ENCODE data around the gene CADM2. TPM values are rescaled to one million over a fixed set of nuclear protein-coding genes. Genes with fewer than 3 reads are reported as not detected.

CADM2 gene
- total and polyA plus RNA-seq, 3 donors from 2014 or later = 1.3 to 4.0 (median 2.7) TPM

- Histone ChIP-seq H3K4me3 (no peak overlapping the region), H3K27ac (no peak overlapping the region), H3K27me3 (no peaks in the 10 kb centered on the region), H3K4me1 (no peaks in the 10 kb centered on the region), H3K9me3 (no peaks in the 10 kb centered on the region), H3K36me3 (ENCODE audit: low read depth, missing control alignments) (no peaks in the 10 kb centered on the region)
- no peak for DNase-seq
- TF ChIP-seq POLR2A (IDR thresholded peaks at IDR 0.05) = no peak
- TF ChIP-seq CTCF (IDR thresholded peaks at IDR 0.05) = no peak
- intact Hi-C loops (cut with DNase I; ENCODE audit: low total_unique reads) = no loop called here
Observed at GRCh38 chr3:85288257-85288656, 329.5 kb downstream of the CADM2 start.

GRCh38 chr3:85297291-85297690 lies 338.5 kb downstream of the CADM2 start:
- Histone ChIP-seq H3K9me3 (no peaks in the 10 kb centered on the region), H3K36me3 (ENCODE audit: low read depth, missing control alignments) (no peaks in the 10 kb centered on the region), H3K4me1 (no peaks in the 10 kb centered on the region), H3K27me3 (no peaks in the 10 kb centered on the region), H3K4me3 (no peak overlapping the region), H3K27ac (no peak overlapping the region)
- no peak for DNase-seq
- TF ChIP-seq POLR2A (IDR thresholded peaks at IDR 0.05) (no peak), CTCF (IDR thresholded peaks at IDR 0.05) (no peak)
- intact Hi-C loops (cut with DNase I; ENCODE audit: low total_unique reads) = no loop called here

DNA sequence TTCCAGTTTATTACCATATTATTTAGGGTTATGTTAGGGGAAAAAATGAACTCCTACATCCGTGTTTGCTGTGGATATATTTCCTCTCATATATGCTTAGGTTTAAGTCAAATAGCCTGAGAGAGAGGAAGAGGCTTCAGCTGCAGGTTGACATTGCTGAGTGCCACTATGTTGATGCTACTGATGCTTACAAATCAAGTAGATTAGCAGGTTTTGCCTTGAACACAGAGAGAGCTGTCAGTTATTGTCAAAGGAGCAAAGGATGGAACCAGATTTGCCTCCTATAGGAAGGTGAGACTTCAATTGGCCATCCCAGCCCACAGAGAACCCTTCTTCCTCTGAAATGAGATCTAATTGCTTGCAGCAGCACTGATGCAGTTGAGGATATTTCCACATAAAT lies 339.2 kb downstream of the CADM2 start:
- Histone ChIP-seq H3K36me3 (ENCODE audit: low read depth, missing control alignments) (no peaks in the 10 kb centered on the region), H3K4me3 (no peak overlapping the region), H3K4me1 (no peaks in the 10 kb centered on the region), H3K9me3 (no peaks in the 10 kb centered on the region), H3K27ac (no peak overlapping the region), H3K27me3 (no peaks in the 10 kb centered on the region)
- DNase-seq = no peak
- TF ChIP-seq CTCF (IDR thresholded peaks at IDR 0.05) (no peak), POLR2A (IDR thresholded peaks at IDR 0.05) (no peak)
- intact Hi-C loops (cut with DNase I; ENCODE audit: low total_unique reads) = no loop called here
- WGBS, 2 donors = 67% methylated on average over 1 of the region's 1 CpG

- H3K27ac ChIP-seq = no peak overlapping the region
- TF ChIP-seq POLR2A (IDR thresholded peaks at IDR 0.05) (no peak), CTCF (IDR thresholded peaks at IDR 0.05) (no peak)
- intact Hi-C loops (cut with DNase I; ENCODE audit: low total_unique reads) = no loop called here
- H3K27me3 ChIP-seq = no peaks in the 10 kb centered on the region
- no peak overlapping the region for H3K4me3 ChIP-seq
- no peaks in the 10 kb centered on the region for H3K4me1 ChIP-seq
- WGBS, 2 donors = 61 to 74% methylated on average over 4 of the region's 4 CpGs
- H3K36me3 ChIP-seq (ENCODE audit: low read depth, missing control alignments) = no peaks in the 10 kb centered on the region
- no peaks in the 10 kb centered on the region for H3K9me3 ChIP-seq
- DNase-seq = no peak
Observed at GRCh38 chr3:85303156-85303555, 344.4 kb downstream of the CADM2 start.

DNA sequence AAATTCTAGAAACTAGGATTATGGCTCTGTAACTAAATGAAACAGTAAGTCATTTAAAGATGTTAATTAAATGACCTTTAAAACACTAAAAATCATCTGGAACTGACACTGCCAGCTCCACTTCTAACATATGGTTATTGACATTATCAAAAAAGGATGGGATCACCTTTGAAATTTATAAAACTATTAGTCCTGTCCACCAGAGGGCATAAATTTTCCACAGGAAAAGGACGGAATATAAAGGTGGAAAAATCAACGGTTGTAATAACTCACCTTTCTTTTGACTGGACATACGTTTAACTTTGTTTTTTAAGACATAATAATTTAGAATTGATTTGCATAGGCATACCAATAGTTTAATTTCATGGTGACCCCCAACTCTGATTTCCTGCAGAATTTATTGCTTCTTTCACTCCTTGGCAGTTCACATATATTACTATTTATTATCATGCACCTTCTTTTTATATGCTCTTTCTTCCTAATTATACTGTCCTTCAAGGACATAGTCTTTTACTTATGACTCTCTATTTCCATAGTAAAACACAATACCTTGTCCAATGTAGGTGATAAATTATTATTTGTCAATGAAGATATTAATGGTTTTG lies 345.7 kb downstream of the CADM2 start:
- Histone ChIP-seq H3K27me3 (no peaks in the 10 kb centered on the region), H3K36me3 (ENCODE audit: low read depth, missing control alignments) (no peaks in the 10 kb centered on the region), H3K4me1 (no peaks in the 10 kb centered on the region), H3K4me3 (no peak overlapping the region), H3K9me3 (no peaks in the 10 kb centered on the region), H3K27ac (no peak overlapping the region)
- 57 to 62% methylated on average over 3 of the region's 3 CpGs for WGBS, 2 donors
- no peak for DNase-seq
- intact Hi-C loops (cut with DNase I; ENCODE audit: low total_unique reads) = no loop called here
- TF ChIP-seq CTCF (IDR thresholded peaks at IDR 0.05) = peak in 1 of 3 experiments; percentile 33
- TF ChIP-seq POLR2A (IDR thresholded peaks at IDR 0.05) = no peak
